GM12878 (cell line): ENCODE data around the gene MEIS2. TPM values are rescaled to one million over a fixed set of nuclear protein-coding genes. Genes with fewer than 3 reads are reported as not detected.

Experiments used
- ATAC-seq: fragments of 200-7000 bp; cut with Tn5 transposase; 3 replicates; pipeline ENCODE4 v1.9.1; 2020; ENCODE audit warnings: mild to moderate bottlenecking, moderate library complexity
- BruUV-seq: library from RNA; stranded (reverse); fragments of 400-500 nt; replicated peaks from 2 replicates; lab custom pipeline; 2021; lab: Mats Ljungman, UMichigan
- CTCF ChIA-PET: fragments of 300-600 bp; sonication (Branson Sonifier 250); formaldehyde crosslinking; extraction: SDS; loops from one replicate; lab custom pipeline; 2021; ENCODE audit warnings: inconsistent platforms; lab: Yijun Ruan, JAX
- POLR2A ChIA-PET: fragments of 350-600 bp; formaldehyde crosslinking; extraction: SDS; loops from one replicate; lab custom pipeline; 2021; ENCODE audit warnings: inconsistent platforms; lab: Charles Lee
- RAD21 ChIA-PET: fragments of 300-600 bp; sonication (Branson Sonifier 250); formaldehyde crosslinking; loops from one replicate; lab custom pipeline; 2023; ENCODE audit warnings: antibody characterized with exemption; ENCODE audit not compliant: unreplicated experiment; lab: Charles Lee
- SMC1A ChIA-PET: fragments of 300-600 bp; sonication (Branson Sonifier 250); formaldehyde crosslinking; loops from one replicate; lab custom pipeline; 2023; ENCODE audit not compliant: unreplicated experiment, uncharacterized antibody; lab: Charles Lee
- DNase-seq: peaks from one replicate; pipeline ENCODE4 v3.0.0-alpha.2; 2011; ENCODE audit warnings: low read depth, low spot score
- FAIRE-seq: peaks from 3 replicates; lab custom pipeline; 2011; peaks lifted over from hg19 to GRCh38; lab: Jason Lieb, UNC
- H2AFZ ChIP-seq: 2 replicates; pipeline ENCODE4 v1.6.0; 2011; ENCODE audit warnings: low read depth, low read length, control low read depth; ENCODE audit not compliant: control insufficient read depth
- H3K27ac ChIP-seq: 2 replicates; pipeline ENCODE4 v1.5.1; 2011; ENCODE audit warnings: control low read depth; ENCODE audit not compliant: control insufficient read depth, insufficient read depth
- H3K27me3 ChIP-seq, 2 experiments: replicated peaks in 1 of 2; 2 replicates each; pipeline versions ENCODE4 v1.6.0 to v1.6.1; 2011; ENCODE audit warnings: low read length in 1 of 2; ENCODE audit not compliant: control insufficient read depth in 2 of 2, insufficient read depth in 2 of 2
- H3K36me3 ChIP-seq, 2 experiments: 2 replicates each; pipeline ENCODE4 v1.5.1; 2011; ENCODE audit warnings: low read length in 1 of 2; ENCODE audit not compliant: control insufficient read depth in 2 of 2, insufficient read depth in 2 of 2
- H3K4me1 ChIP-seq: 2 replicates; pipeline ENCODE4 v1.6.1; 2011; ENCODE audit warnings: mild to moderate bottlenecking, low read length, moderate library complexity, mixed read lengths; ENCODE audit not compliant: control insufficient read depth, insufficient read depth
- H3K4me2 ChIP-seq: 2 replicates; pipeline ENCODE4 v1.6.0; 2011; ENCODE audit warnings: control low read depth; ENCODE audit not compliant: control insufficient read depth, insufficient read depth
- H3K4me3 ChIP-seq: fragments of 200-600 bp; sonication (generic); 2 replicates; pipeline ENCODE4 v1.5.1; 2016
- H3K79me2 ChIP-seq: 2 replicates; pipeline ENCODE4 v1.6.0; 2011; ENCODE audit warnings: low read length; ENCODE audit not compliant: control insufficient read depth, insufficient read depth
- H3K9ac ChIP-seq: 2 replicates; pipeline ENCODE4 v1.8.0; 2011; ENCODE audit warnings: low read length, control low read depth, mixed read lengths; ENCODE audit not compliant: control insufficient read depth, insufficient read depth
- H3K9me3 ChIP-seq: replicated peaks from 3 replicates; pipeline ENCODE4 v1.5.1; 2011; ENCODE audit warnings: mild to moderate bottlenecking, low read length; ENCODE audit not compliant: control insufficient read depth, insufficient read depth
- H4K20me1 ChIP-seq: 2 replicates; pipeline ENCODE4 v1.6.0; 2011; ENCODE audit not compliant: control insufficient read depth, insufficient read depth
- ASH2L ChIP-seq: fragments of 300-600, 200-600 bp; sonication (generic); IDR thresholded peaks from 2 replicates; pipeline ENCODE4 v1.6.1; 2017; ENCODE audit warnings: low read depth, mild to moderate bottlenecking, borderline replicate concordance
- BCL11A ChIP-seq: IDR thresholded peaks from 2 replicates; pipeline ENCODE4 v1.6.1; 2011; ENCODE audit warnings: low read depth, low read length
- BCLAF1 ChIP-seq: fragments of 450-650 bp; IDR thresholded peaks from 2 replicates; pipeline ENCODE4 v1.6.1; 2017; ENCODE audit warnings: antibody characterized with exemption, mild to moderate bottlenecking, moderate library complexity
- BRCA1 ChIP-seq: IDR thresholded peaks from 2 replicates; pipeline ENCODE4 v1.6.1; 2011; ENCODE audit warnings: low read depth, low read length, improper control_type of control experiment
- CBX5 ChIP-seq: sonication (generic); IDR thresholded peaks from 2 replicates; pipeline ENCODE4 v1.6.1; 2016; ENCODE audit warnings: low read depth, moderate library complexity, mild to moderate bottlenecking, inconsistent platforms
- CEBPZ ChIP-seq: fragments of 150-350 bp; IDR thresholded peaks from 2 replicates; pipeline ENCODE4 v1.6.1; 2016; ENCODE audit warnings: low read depth, low read length
- HDAC2 ChIP-seq: fragments of 200-600 bp; sonication (generic); IDR thresholded peaks from 2 replicates; pipeline ENCODE4 v1.6.1; 2017
- MEF2A ChIP-seq: IDR thresholded peaks from 2 replicates; pipeline ENCODE4 v1.6.1; 2011; ENCODE audit warnings: low read depth, mild to moderate bottlenecking, low read length, moderate library complexity; ENCODE audit not compliant: insufficient read depth
- RAD21 ChIP-seq: IDR thresholded peaks from 2 replicates; pipeline ENCODE4 v1.6.1; 2011; ENCODE audit warnings: mild to moderate bottlenecking, low read depth, low read length, moderate library complexity; ENCODE audit not compliant: insufficient read depth
- SUZ12 ChIP-seq: fragments of 200-600 bp; sonication (generic); IDR thresholded peaks from one replicate; pipeline ENCODE4 v1.6.1; 2018; ENCODE audit warnings: antibody characterized with exemption, mild to moderate bottlenecking; ENCODE audit not compliant: unreplicated experiment
- TCF3 ChIP-seq: IDR thresholded peaks from 2 replicates; pipeline ENCODE4 v1.6.1; 2012; ENCODE audit warnings: low read depth, mild to moderate bottlenecking, low read length, borderline replicate concordance; ENCODE audit not compliant: insufficient read depth
- TCF7 ChIP-seq: IDR thresholded peaks from 2 replicates; pipeline ENCODE4 v1.6.1; 2014; ENCODE audit warnings: antibody characterized with exemption, borderline replicate concordance
- ZNF622 ChIP-seq: fragments of 450-650 bp; IDR thresholded peaks from 2 replicates; pipeline ENCODE4 v1.6.1; 2017; ENCODE audit warnings: mild to moderate bottlenecking, inconsistent platforms
- WGBS: methylation state at CpG from one replicate; pipeline ENCODE4 v1.1.6; 2016; ENCODE audit warnings: low lambda C conversion rate; ENCODE audit not compliant: insufficient replicate concordance, insufficient coverage; ENCODE audit errors: missing lambda C conversion rate; 5-methylcytosine and 5-hydroxymethylcytosine counted together
- in situ Hi-C: fragments of 300-500 bp; cut with MboI; formaldehyde crosslinking; loops from 9 replicates; pipeline ENCODE4 v1.14.3; 2018; ENCODE audit warnings: mixed read lengths
- intact Hi-C: fragments of 100-400 bp; cut with micrococcal nuclease; formaldehyde crosslinking; loops from one replicate; pipeline ENCODE4 v1.14.2; 2022; ENCODE audit not compliant: unreplicated experiment
- polyA plus RNA-seq, 11 experiments: library from polyadenylated mRNA; depleted of rRNA in 4 of 11; unstranded in 6 of 11; stranded (reverse) in 5 of 11; fragments of >200 nt; fragmentation: Nextera tagmentation in 4 of 11; fragmentation: Illumina TruSeq in 1 of 11; extraction: Ambion mirVana in 4 of 11; extraction: Trizol in 1 of 11; gene quantifications; 1 replicate in 1 of 11; 2 replicates in 10 of 11; pipeline versions ENCODE4 v1.2.1 to v1.2.3, GENCODE V29; 2011 to 2016; ENCODE audit warnings: inconsistent platforms in 2 of 11, missing spikeins in 2 of 11, low read depth in 1 of 11
- total RNA-seq, 4 experiments: library from RNA; depleted of rRNA in 3 of 4; stranded (reverse); fragments of >200 nt in 3 of 4; fragmentation: Illumina TruSeq in 1 of 4; extraction: Trizol in 1 of 4; gene quantifications; 2 replicates each; pipeline versions ENCODE4 v1.2.1 to v1.2.3, GENCODE V29; 2013 to 2021
- TF ChIP-seq, protein P1 (sequence below): IDR thresholded peaks from 2 replicates; pipeline ENCODE4 v1.6.1; 2011; ENCODE audit warnings: borderline replicate concordance, low read depth, mild to moderate bottlenecking, moderate library complexity, low read length; ENCODE audit not compliant: insufficient read depth, poor library complexity, severe bottlenecking

Gene MEIS2
- total and polyA plus RNA-seq, 10 of the 15 experiments (the other 5 are each of a cell fraction or from before 2014, with no cell fraction given) = 9.2 to 54.0 (median 20.4) TPM

DNA sequence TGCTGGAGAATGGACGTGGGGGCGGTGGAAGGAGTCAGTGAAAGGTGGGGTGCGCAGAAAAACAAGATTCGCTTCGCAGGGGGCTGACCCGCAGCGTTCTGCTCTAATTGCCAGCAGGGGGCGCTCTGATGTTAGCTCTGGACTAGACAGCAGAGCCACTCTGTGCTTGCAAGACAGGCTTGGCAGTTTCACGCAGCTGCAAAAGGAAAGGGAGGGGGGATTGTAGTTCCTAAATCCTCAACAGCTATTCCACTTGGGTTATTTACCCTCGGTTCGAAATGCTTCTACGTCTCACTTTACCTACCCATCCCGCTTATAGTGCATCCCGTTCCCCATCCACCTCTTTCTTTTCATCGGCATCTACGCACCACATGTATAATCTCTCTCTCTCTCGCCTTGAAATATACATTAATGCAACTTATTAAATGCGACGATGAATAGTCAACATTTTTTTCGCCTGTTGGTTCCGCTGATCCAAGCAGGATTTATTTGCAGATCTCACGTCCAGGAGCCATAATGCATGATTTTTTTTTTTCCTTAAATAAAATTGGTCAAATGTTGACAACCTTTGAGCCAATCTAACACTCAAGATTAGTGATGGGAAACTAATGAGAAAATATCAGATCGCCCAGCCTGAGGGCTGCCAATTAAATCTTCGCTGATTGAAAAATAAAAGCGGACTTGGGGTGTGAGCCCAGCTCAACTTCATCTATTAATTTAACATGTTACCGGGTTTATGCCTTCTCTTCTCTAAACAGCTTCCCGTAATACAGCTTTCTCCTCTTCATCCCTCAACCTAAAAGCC lies 216.4 kb downstream of the MEIS2 start:
- H3K4me3 ChIP-seq = no peak overlapping the region
- H4K20me1 ChIP-seq = no peaks in the 10 kb centered on the region
- no peaks in the 10 kb centered on the region for H3K79me2 ChIP-seq
- ChIA-PET RAD21 (interaction anchor here (0.7 to 4.1 kb wide), 17 partner anchors 13 to 390 kb away, joined by 3 to 39 read pairs (median 4); partner anchors contain the start of gene MEIS2), SMC1A (interaction anchor here (0.6 to 11.0 kb wide), 22 partner anchors 9 to 818 kb away, joined by 3 to 130 read pairs (median 4); partner anchors contain the start of gene MEIS2), CTCF (interaction anchor here (0.6 to 4.0 kb wide), 29 partner anchors 10 to 1364 kb away, joined by 3 to 66 read pairs (median 4); no protein-coding TSS in a partner anchor), POLR2A (no interaction called here)
- H3K36me3 ChIP-seq = no peaks in the 10 kb centered on the region
- FAIRE-seq = peak; percentile 93
- peaks cover 12 to 50% of the 10 kb centered on the region in 2 experiments for H3K27me3 ChIP-seq
- peak overlapping the region; percentile 57; the same call in 1 of the 2 replicates for H3K4me2 ChIP-seq
- peak overlapping the region; percentile 40; the same call in 1 of the 2 replicates for H2AFZ ChIP-seq
- in situ Hi-C loops (loop anchor here (5.0 to 25.0 kb wide), 2 partner anchors 218 to 1003 kb away; partner anchors contain the start of gene MEIS2), intact Hi-C loops (loop anchor here (1.0 to 10.0 kb wide), 6 partner anchors 131 to 998 kb away; no protein-coding TSS in a partner anchor)
- H3K4me1 ChIP-seq = no peaks in the 10 kb centered on the region; the same call in 1 of the 2 replicates
- H3K9me3 ChIP-seq = no peaks in the 10 kb centered on the region
- ATAC-seq = peak; percentile 93
- H3K27ac ChIP-seq = no peak overlapping the region
- no peak overlapping the region for H3K9ac ChIP-seq
- BruUV-seq = no TSS peak
- DNase-seq = peak; percentile 26
- 10% methylated on average over 27 of the region's 27 CpGs for WGBS
- TF ChIP-seq BRCA1 (no peak), CEBPZ (no peak), CBX5 (no peak), HDAC2 (no peak), ASH2L (no peak), BCLAF1 (no peak), ZNF622 (no peak), BCL11A (no peak), RAD21 (peak; percentile 93), MEF2A (no peak), SUZ12 (no peak), TCF7 (no peak), TCF3 (no peak)
- TF ChIP-seq, protein P1, sequence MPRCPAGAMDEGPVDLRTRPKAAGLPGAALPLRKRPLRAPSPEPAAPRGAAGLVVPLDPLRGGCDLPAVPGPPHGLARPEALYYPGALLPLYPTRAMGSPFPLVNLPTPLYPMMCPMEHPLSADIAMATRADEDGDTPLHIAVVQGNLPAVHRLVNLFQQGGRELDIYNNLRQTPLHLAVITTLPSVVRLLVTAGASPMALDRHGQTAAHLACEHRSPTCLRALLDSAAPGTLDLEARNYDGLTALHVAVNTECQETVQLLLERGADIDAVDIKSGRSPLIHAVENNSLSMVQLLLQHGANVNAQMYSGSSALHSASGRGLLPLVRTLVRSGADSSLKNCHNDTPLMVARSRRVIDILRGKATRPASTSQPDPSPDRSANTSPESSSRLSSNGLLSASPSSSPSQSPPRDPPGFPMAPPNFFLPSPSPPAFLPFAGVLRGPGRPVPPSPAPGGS = no peak
